WTC11 (cell line): Measurements from ENCODE around the gene PCBD1. TPM values are rescaled to one million over a fixed set of nuclear protein-coding genes. Genes with fewer than 3 reads are reported as not detected.

Experiments
- ATAC-seq: fragments of 200-7000 bp; cut with Tn5 transposase; 2 replicates; pipeline ENCODE4 v1.10.0; 2021; ENCODE audit warnings: mild to moderate bottlenecking, moderate library complexity
- CTCF ChIA-PET: fragments of 300-600 bp; sonication (Branson Sonifier 250); formaldehyde crosslinking; loops from one replicate; lab custom pipeline; 2021; ENCODE audit warnings: antibody characterized with exemption; lab: Charles Lee
- POLR2A ChIA-PET: fragments of 350-600 bp; sonication (Branson Sonifier 250); formaldehyde crosslinking; loops from one replicate; lab custom pipeline; 2021; ENCODE audit warnings: antibody characterized with exemption; lab: Charles Lee
- DNase-seq: peaks from one replicate; pipeline ENCODE4 v3.0.0; 2021; ENCODE audit warnings: low spot score
- H3K27ac Mint-ChIP-seq: 2 replicates; pipeline ENCODE4 v1.8.0; 2021; ENCODE audit warnings: mixed read lengths
- H3K27me3 Mint-ChIP-seq: 2 replicates; pipeline ENCODE4 v1.8.0; 2021; ENCODE audit warnings: low read depth, mild to moderate bottlenecking, moderate library complexity, mixed read lengths
- H3K36me3 Mint-ChIP-seq: 2 replicates; pipeline ENCODE4 v1.8.0; 2021; ENCODE audit warnings: mixed read lengths
- H3K4me1 Mint-ChIP-seq: 2 replicates; pipeline ENCODE4 v1.8.0; 2022; ENCODE audit warnings: mixed read lengths
- H3K4me3 Mint-ChIP-seq: 2 replicates; pipeline ENCODE4 v1.8.0; 2021; ENCODE audit warnings: mild to moderate bottlenecking, moderate library complexity, mixed read lengths
- H3K9me3 Mint-ChIP-seq: 2 replicates; pipeline ENCODE4 v1.8.0; 2021; ENCODE audit warnings: mixed read lengths
- FOXK1 ChIP-seq: sonication (generic); formaldehyde crosslinking; IDR thresholded peaks from 2 replicates; pipeline ENCODE4 v1.8.0; 2022; ENCODE audit warnings: mild to moderate bottlenecking, moderate library complexity, missing genetic modification reagents
- FOXP1 ChIP-seq: sonication (generic); formaldehyde crosslinking; IDR thresholded peaks from 2 replicates; pipeline ENCODE4 v1.8.0; 2022; ENCODE audit warnings: missing genetic modification reagents, mild to moderate bottlenecking, moderate library complexity, borderline replicate concordance
- GTF2I ChIP-seq: fragments of 250-450 bp; sonication (Bioruptor Pico); conservative IDR thresholded peaks from 2 replicates; pipeline ENCODE4 v1.4.0; 2021; ENCODE audit warnings: mild to moderate bottlenecking
- NFE2L1 ChIP-seq: sonication (generic); formaldehyde crosslinking; IDR thresholded peaks from 2 replicates; pipeline ENCODE4 v1.8.1; 2023; ENCODE audit warnings: missing genetic modification reagents
- NR1H2 ChIP-seq: sonication (generic); formaldehyde crosslinking; IDR thresholded peaks from 2 replicates; pipeline ENCODE4 v1.9.0; 2021; ENCODE audit warnings: mild to moderate bottlenecking, moderate library complexity, missing genetic modification reagents
- OVOL2 ChIP-seq: fragments of 250-450 bp; sonication (Bioruptor Pico); IDR thresholded peaks from 2 replicates; pipeline ENCODE4 v1.9.0; 2021; ENCODE audit warnings: mild to moderate bottlenecking, borderline replicate concordance
- TCF7 ChIP-seq: sonication (generic); formaldehyde crosslinking; IDR thresholded peaks from 2 replicates; pipeline ENCODE4 v1.8.0; 2022; ENCODE audit warnings: mild to moderate bottlenecking, low read depth, missing genetic modification reagents, moderate library complexity
- ZNF138 ChIP-seq: sonication (generic); formaldehyde crosslinking; conservative IDR thresholded peaks from 2 replicates; pipeline ENCODE4 v1.8.1; 2022; ENCODE audit warnings: mild to moderate bottlenecking, moderate library complexity, missing genetic modification reagents
- total RNA-seq: library from RNA; stranded (reverse); gene quantifications from 3 replicates; pipeline ENCODE4 v1.2.3, GENCODE V29; 2021
- TF ChIP-seq, protein P1 (sequence below): sonication (generic); formaldehyde crosslinking; IDR thresholded peaks from 2 replicates; pipeline ENCODE4 v1.8.1; 2022; ENCODE audit warnings: missing genetic modification reagents, borderline replicate concordance
- TF ChIP-seq, protein P2 (sequence below): fragments of 250-450 bp; sonication (Bioruptor Pico); IDR thresholded peaks from 2 replicates; pipeline ENCODE4 v1.9.0; 2021; ENCODE audit warnings: moderate library complexity, mild to moderate bottlenecking, inconsistent platforms, borderline replicate concordance
- TF ChIP-seq, protein P3 (sequence below): fragments of 250-450 bp; sonication (Bioruptor Pico); IDR thresholded peaks from 2 replicates; pipeline ENCODE4 v1.9.0; 2021; ENCODE audit warnings: mild to moderate bottlenecking, borderline replicate concordance
- TF ChIP-seq, protein P4 (sequence below): sonication (generic); formaldehyde crosslinking; IDR thresholded peaks from 2 replicates; pipeline ENCODE4 v1.8.0; 2023; ENCODE audit warnings: mild to moderate bottlenecking, missing genetic modification reagents
- TF ChIP-seq, protein P5 (sequence below): sonication (generic); formaldehyde crosslinking; IDR thresholded peaks from 2 replicates; pipeline ENCODE4 v1.8.1; 2022; ENCODE audit warnings: mild to moderate bottlenecking, moderate library complexity, missing genetic modification reagents

The PCBD1 gene
- total RNA-seq, 1 experiment from 2014 or later, result 32.5 TPM

DNA sequence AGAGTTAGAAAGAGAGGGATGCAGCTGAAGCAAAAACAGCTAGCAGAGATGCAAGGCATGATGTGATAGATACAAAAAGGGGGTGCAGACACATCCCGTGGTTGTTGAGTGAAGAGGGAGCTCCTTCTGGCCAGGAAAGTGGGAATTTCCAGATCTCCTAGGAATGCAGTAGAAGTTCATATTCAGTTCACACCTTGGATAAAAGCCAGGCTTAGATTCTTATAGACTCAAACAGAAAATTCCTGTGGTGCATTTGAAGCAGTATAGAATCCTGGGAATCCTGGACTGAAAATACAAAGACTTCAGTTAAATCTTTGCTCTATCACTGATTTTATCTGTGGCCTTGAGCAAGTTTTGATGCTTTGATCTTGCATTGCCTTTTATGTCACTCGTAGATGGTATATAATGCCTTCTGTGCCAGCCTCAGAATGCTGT is 38.8 kb downstream of the PCBD1 start:
- Mint-ChIP-seq H3K27me3 (no peaks in the 10 kb centered on the region), H3K36me3 (peaks cover 23% of the 10 kb centered on the region), H3K4me3 (no peak overlapping the region), H3K27ac (peak overlapping the region; percentile 12; the same call in 1 of the 2 replicates), H3K9me3 (no peaks in the 10 kb centered on the region), H3K4me1 (no peaks in the 10 kb centered on the region)
- ATAC-seq, result no peak
- TF ChIP-seq TCF7 (no peak), ZNF138 (CRISPR knock-in tag) (no peak), NR1H2 (CRISPR knock-in tag) (no peak), FOXK1 (CRISPR knock-in tag) (no peak), FOXP1 (CRISPR knock-in tag) (no peak)
- TF ChIP-seq, protein P1, sequence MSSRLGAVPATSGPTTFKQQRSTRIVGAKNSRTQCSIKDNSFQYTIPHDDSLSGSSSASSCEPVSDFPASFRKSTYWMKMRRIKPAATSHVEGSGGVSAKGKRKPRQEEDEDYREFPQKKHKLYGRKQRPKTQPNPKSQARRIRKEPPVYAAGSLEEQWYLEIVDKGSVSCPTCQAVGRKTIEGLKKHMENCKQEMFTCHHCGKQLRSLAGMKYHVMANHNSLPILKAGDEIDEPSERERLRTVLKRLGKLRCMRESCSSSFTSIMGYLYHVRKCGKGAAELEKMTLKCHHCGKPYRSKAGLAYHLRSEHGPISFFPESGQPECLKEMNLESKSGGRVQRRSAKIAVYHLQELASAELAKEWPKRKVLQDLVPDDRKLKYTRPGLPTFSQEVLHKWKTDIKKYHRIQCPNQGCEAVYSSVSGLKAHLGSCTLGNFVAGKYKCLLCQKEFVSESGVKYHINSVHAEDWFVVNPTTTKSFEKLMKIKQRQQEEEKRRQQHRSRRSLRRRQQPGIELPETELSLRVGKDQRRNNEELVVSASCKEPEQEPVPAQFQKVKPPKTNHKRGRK (CRISPR knock-in tag), result no peak
- TF ChIP-seq, all 79 proteins: peak for 0
- POLR2A ChIA-PET, result no interaction called here
- DNase-seq, result no peak
- CTCF ChIA-PET, result no interaction called here

DNA sequence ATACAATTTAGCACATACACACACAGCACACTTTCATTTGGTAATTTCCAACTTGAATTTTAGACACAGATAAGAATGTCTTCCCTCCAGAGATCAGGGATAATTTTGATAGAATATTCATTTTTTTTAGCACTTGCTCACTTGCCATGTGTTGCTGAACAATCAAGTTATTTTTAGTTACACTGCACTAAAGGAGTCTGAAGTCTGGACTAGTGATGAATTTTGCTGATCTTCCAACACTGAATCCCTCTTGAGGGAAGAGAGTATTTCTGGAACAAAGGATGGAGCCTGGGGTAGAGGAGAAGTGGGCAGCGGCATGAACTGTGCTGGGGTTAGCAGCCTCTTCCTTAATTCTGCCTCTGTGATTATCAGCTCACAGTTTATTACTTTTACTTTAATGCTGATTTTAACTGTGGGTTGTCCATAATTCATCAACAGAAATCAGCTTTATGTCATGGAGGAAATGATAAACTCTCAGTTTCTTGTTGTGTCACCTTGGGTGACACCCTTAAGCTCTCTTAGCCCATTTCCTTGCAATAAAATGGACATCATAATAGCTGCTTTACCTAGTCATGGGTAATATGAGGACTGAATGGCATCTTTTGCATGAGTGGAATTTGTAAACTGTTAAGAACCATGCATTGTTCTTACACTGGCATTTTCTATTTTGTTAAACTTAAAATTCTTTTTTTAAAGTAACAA is 40.6 kb downstream of the PCBD1 start:
- POLR2A ChIA-PET, result no interaction called here
- Mint-ChIP-seq H3K36me3 (peaks cover 24% of the 10 kb centered on the region), H3K27ac (no peak overlapping the region), H3K9me3 (no peaks in the 10 kb centered on the region), H3K4me1 (no peaks in the 10 kb centered on the region)
- CTCF ChIA-PET, result interaction anchor here (1.4 kb wide), 1 partner anchor 32 kb away, joined by 3 read pairs; the partner anchor contains the start of gene SGPL1
- DNase-seq, result no peak
- ATAC-seq, result no peak
- TF ChIP-seq, protein P2, sequence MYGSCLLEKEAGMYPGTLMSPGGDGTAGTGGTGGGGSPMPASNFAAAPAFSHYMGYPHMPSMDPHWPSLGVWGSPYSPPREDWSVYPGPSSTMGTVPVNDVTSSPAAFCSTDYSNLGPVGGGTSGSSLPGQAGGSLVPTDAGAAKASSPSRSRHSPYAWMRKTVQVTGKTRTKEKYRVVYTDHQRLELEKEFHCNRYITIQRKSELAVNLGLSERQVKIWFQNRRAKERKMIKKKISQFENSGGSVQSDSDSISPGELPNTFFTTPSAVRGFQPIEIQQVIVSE (CRISPR knock-in tag), result no peak
- TF ChIP-seq, protein P1 (CRISPR knock-in tag), result no peak
- no peak for TF ChIP-seq NFE2L1 (CRISPR knock-in tag)
- TF ChIP-seq, protein P3, sequence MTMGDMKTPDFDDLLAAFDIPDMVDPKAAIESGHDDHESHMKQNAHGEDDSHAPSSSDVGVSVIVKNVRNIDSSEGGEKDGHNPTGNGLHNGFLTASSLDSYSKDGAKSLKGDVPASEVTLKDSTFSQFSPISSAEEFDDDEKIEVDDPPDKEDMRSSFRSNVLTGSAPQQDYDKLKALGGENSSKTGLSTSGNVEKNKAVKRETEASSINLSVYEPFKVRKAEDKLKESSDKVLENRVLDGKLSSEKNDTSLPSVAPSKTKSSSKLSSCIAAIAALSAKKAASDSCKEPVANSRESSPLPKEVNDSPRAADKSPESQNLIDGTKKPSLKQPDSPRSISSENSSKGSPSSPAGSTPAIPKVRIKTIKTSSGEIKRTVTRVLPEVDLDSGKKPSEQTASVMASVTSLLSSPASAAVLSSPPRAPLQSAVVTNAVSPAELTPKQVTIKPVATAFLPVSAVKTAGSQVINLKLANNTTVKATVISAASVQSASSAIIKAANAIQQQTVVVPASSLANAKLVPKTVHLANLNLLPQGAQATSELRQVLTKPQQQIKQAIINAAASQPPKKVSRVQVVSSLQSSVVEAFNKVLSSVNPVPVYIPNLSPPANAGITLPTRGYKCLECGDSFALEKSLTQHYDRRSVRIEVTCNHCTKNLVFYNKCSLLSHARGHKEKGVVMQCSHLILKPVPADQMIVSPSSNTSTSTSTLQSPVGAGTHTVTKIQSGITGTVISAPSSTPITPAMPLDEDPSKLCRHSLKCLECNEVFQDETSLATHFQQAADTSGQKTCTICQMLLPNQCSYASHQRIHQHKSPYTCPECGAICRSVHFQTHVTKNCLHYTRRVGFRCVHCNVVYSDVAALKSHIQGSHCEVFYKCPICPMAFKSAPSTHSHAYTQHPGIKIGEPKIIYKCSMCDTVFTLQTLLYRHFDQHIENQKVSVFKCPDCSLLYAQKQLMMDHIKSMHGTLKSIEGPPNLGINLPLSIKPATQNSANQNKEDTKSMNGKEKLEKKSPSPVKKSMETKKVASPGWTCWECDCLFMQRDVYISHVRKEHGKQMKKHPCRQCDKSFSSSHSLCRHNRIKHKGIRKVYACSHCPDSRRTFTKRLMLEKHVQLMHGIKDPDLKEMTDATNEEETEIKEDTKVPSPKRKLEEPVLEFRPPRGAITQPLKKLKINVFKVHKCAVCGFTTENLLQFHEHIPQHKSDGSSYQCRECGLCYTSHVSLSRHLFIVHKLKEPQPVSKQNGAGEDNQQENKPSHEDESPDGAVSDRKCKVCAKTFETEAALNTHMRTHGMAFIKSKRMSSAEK (CRISPR knock-in tag), result no peak
- TF ChIP-seq OVOL2, result no peak
- TF ChIP-seq, protein P4, sequence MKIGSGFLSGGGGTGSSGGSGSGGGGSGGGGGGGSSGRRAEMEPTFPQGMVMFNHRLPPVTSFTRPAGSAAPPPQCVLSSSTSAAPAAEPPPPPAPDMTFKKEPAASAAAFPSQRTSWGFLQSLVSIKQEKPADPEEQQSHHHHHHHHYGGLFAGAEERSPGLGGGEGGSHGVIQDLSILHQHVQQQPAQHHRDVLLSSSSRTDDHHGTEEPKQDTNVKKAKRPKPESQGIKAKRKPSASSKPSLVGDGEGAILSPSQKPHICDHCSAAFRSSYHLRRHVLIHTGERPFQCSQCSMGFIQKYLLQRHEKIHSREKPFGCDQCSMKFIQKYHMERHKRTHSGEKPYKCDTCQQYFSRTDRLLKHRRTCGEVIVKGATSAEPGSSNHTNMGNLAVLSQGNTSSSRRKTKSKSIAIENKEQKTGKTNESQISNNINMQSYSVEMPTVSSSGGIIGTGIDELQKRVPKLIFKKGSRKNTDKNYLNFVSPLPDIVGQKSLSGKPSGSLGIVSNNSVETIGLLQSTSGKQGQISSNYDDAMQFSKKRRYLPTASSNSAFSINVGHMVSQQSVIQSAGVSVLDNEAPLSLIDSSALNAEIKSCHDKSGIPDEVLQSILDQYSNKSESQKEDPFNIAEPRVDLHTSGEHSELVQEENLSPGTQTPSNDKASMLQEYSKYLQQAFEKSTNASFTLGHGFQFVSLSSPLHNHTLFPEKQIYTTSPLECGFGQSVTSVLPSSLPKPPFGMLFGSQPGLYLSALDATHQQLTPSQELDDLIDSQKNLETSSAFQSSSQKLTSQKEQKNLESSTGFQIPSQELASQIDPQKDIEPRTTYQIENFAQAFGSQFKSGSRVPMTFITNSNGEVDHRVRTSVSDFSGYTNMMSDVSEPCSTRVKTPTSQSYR (CRISPR knock-in tag), result no peak
- TF ChIP-seq, protein P5, sequence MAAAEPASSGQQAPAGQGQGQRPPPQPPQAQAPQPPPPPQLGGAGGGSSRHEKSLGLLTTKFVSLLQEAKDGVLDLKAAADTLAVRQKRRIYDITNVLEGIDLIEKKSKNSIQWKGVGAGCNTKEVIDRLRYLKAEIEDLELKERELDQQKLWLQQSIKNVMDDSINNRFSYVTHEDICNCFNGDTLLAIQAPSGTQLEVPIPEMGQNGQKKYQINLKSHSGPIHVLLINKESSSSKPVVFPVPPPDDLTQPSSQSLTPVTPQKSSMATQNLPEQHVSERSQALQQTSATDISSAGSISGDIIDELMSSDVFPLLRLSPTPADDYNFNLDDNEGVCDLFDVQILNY (CRISPR knock-in tag), result no peak
- TF ChIP-seq GTF2I (CRISPR knock-in tag), result no peak
- TF ChIP-seq, all 79 proteins: peak for 0
- H3K4me3 Mint-ChIP-seq, result no peak overlapping the region
- no peaks in the 10 kb centered on the region for H3K27me3 Mint-ChIP-seq
